ENCODE data around the gene PLA2G4E. TPM values are rescaled to one million over a fixed set of nuclear protein-coding genes. Genes with fewer than 3 reads are reported as not detected.

Gene PLA2G4E
- total and polyA plus RNA-seq, 9 of the 15 experiments (the other 6 are each of a cell fraction or from before 2014, with no cell fraction given): 0.03 TPM; not detected in 8

DNA sequence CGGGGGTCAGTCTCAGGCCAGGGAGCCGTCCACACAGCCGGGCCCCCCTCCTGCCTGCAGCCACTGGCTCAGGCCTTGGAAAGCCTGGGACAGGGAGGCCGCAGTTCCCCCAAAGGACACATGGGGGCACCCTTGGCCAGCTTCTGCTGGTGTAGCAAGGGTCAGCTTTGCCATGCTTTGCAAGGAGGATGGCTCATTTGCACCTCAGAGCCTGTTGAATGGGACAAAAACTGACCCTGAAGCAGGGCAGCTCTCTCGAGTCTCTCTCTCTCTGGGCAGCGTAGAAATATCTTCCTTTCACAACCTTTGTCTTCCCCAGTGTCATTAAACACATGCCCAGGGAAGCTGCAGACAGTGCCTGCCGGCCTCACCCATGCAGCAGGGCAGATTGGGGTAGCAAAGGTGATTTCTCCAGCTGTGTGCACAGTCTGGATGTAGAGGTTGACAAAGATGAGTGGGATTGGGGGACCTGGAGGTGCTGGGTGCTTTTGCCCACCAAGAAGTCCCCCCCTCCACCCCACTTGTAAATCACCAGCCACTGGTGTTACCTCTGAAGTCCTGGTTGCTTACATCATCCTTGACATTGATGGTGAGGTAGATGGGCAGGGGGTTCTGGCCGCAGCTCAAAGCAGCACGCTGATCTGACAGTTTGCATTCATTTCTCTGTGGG, 31.1 kb downstream of the PLA2G4E start (continued):
- TF ChIP-seq CTBP1 (IDR thresholded peaks at IDR 0.05; ENCODE audit: borderline replicate concordance): peak; percentile 22; the same call in 1 of the 2 replicates
- no peak for TF ChIP-seq ZKSCAN1 (IDR thresholded peaks at IDR 0.05; ENCODE audit: low read depth, low read length)
- TF ChIP-seq CAMTA2 (CRISPR knock-in tag; conservative IDR thresholded peaks at IDR 0.05): no peak
- TF ChIP-seq FIP1L1 (IDR thresholded peaks at IDR 0.05; ENCODE audit: low read depth, low read length, poor library complexity, severe bottlenecking): no peak
- TF ChIP-seq ZNF766 (CRISPR knock-in tag; conservative IDR thresholded peaks at IDR 0.05): no peak
- no peak for TF ChIP-seq CXXC5 (CRISPR knock-in tag; IDR thresholded peaks at IDR 0.05)
- TF ChIP-seq XRCC4 (IDR thresholded peaks at IDR 0.05; ENCODE audit: extremely low read depth, insufficient read depth, insufficient read length): no peak
- TF ChIP-seq ZNF668 (CRISPR knock-in tag; IDR thresholded peaks at IDR 0.05): no peak
- TF ChIP-seq ZNF175 (CRISPR knock-in tag; IDR thresholded peaks at IDR 0.05; ENCODE audit: low read depth): no peak
- TF ChIP-seq ATF7 (IDR thresholded peaks at IDR 0.05): 0 out of 2 replicates have a peak, but pooled peaks have one; percentile 26
- TF ChIP-seq XRCC5 (IDR thresholded peaks at IDR 0.05; ENCODE audit: low read depth, low read length): peak; percentile 46; the same call in 1 of the 2 replicates
- TF ChIP-seq, protein P1, sequence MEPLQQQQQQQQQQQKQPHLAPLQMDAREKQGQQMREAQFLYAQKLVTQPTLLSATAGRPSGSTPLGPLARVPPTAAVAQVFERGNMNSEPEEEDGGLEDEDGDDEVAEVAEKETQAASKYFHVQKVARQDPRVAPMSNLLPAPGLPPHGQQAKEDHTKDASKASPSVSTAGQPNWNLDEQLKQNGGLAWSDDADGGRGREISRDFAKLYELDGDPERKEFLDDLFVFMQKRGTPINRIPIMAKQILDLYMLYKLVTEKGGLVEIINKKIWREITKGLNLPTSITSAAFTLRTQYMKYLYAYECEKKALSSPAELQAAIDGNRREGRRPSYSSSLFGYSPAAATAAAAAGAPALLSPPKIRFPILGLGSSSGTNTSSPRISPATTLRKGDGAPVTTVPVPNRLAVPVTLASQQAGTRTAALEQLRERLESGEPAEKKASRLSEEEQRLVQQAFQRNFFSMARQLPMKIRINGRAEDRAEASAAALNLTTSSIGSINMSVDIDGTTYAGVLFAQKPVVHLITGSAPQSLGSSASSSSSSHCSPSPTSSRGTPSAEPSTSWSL (CRISPR knock-in tag; IDR thresholded peaks at IDR 0.05; ENCODE audit: borderline replicate concordance): no peak
- TF ChIP-seq, protein P2, sequence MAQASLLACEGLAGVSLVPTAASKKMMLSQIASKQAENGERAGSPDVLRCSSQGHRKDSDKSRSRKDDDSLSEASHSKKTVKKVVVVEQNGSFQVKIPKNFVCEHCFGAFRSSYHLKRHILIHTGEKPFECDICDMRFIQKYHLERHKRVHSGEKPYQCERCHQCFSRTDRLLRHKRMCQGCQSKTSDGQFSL (CRISPR knock-in tag; IDR thresholded peaks at IDR 0.05): no peak
- TF ChIP-seq, protein P2 (tag; IDR thresholded peaks at IDR 0.05): no peak
- TF ChIP-seq CC2D1A (IDR thresholded peaks at IDR 0.05): peak; percentile 85
- TF ChIP-seq YY1 (IDR thresholded peaks at IDR 0.05; ENCODE audit: borderline replicate concordance in 1 of 3, control insufficient read depth in 1 of 3, extremely low read depth in 1 of 3, insufficient read depth in 3 of 3, insufficient read length in 1 of 3, insufficient replicate concordance in 2 of 3, low read depth in 1 of 3, low read length in 2 of 3): peak in 1 of 3 experiments; percentile 10
- TF ChIP-seq MTA2 (IDR thresholded peaks at IDR 0.05; ENCODE audit: low read depth): no peak
- TF ChIP-seq HOXB6 (CRISPR knock-in tag; IDR thresholded peaks at IDR 0.05; ENCODE audit: borderline replicate concordance): no peak
- no peak for TF ChIP-seq SMARCA4 (IDR thresholded peaks at IDR 0.05)
- TF ChIP-seq ZNF133 (CRISPR knock-in tag; IDR thresholded peaks at IDR 0.05): no peak
- TF ChIP-seq, protein P3, sequence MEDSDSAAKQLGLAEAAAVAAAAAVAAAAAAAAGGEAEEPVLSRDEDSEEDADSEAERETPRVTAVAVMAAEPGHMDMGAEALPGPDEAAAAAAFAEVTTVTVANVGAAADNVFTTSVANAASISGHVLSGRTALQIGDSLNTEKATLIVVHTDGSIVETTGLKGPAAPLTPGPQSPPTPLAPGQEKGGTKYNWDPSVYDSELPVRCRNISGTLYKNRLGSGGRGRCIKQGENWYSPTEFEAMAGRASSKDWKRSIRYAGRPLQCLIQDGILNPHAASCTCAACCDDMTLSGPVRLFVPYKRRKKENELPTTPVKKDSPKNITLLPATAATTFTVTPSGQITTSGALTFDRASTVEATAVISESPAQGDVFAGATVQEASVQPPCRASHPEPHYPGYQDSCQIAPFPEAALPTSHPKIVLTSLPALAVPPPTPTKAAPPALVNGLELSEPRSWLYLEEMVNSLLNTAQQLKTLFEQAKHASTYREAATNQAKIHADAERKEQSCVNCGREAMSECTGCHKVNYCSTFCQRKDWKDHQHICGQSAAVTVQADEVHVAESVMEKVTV (CRISPR knock-in tag; IDR thresholded peaks at IDR 0.05): peak; percentile 90
- TF ChIP-seq MYC (IDR thresholded peaks at IDR 0.05; ENCODE audit: low read depth, low read length): 0 out of 2 replicates have a peak, but pooled peaks have one; percentile 36
- no peak for TF ChIP-seq MYC (CRISPR knock-in tag; IDR thresholded peaks at IDR 0.05; ENCODE audit: borderline replicate concordance, low read depth)
- TF ChIP-seq PCBP2 (IDR thresholded peaks at IDR 0.05; ENCODE audit: low read depth, low read length, poor library complexity, severe bottlenecking): no peak
- TF ChIP-seq FOXP1 (CRISPR knock-in tag; IDR thresholded peaks at IDR 0.05): no peak
